PC-3 (cell line): ENCODE measurements around the gene RAB34. TPM values are rescaled to one million over a fixed set of nuclear protein-coding genes. Genes with fewer than 3 reads are reported as not detected.
"Not testable (repeated sequence)": the region's sequence is repeated elsewhere in the genome, so short reads cannot be mapped to it uniquely, and the experiment has no call there.

ENCODE experiments used
- ATAC-seq: fragments of 200-7000 bp; cut with Tn5 transposase; 2 replicates; pipeline ENCODE4 v1.9.1; 2020; ENCODE audit warnings: mild to moderate bottlenecking, moderate library complexity
- BruUV-seq: library from RNA; stranded (reverse); fragments of 400-500 nt; replicated peaks from 2 replicates; lab custom pipeline; 2021; lab: Mats Ljungman, UMichigan
- CTCF ChIA-PET: fragments of 300-600 bp; sonication (Branson Sonifier 250); formaldehyde crosslinking; loops from one replicate; lab custom pipeline; 2022; ENCODE audit warnings: antibody characterized with exemption; lab: Charles Lee
- POLR2A ChIA-PET: fragments of 300-600 bp; sonication (Branson Sonifier 250); formaldehyde crosslinking; loops from one replicate; lab custom pipeline; 2022; ENCODE audit warnings: antibody characterized with exemption; ENCODE audit not compliant: unreplicated experiment; lab: Charles Lee
- DNase-seq: peaks from one replicate; pipeline ENCODE4 v3.0.0-alpha.2; 2015
- H2AFZ ChIP-seq: fragments of 300-600 bp; sonication (generic); 2 replicates; pipeline ENCODE4 v1.6.0; 2016; ENCODE audit warnings: antibody characterized with exemption, low read length
- H3F3A ChIP-seq: fragments of 300-600 bp; sonication (generic); one replicate; pipeline ENCODE4 v1.6.0; 2017; ENCODE audit warnings: antibody characterized with exemption, low read length, control low read depth, mild to moderate bottlenecking; ENCODE audit not compliant: unreplicated experiment
- H3K27ac ChIP-seq: fragments of 300-600 bp; sonication (generic); 2 replicates; pipeline ENCODE4 v1.5.1; 2016; ENCODE audit warnings: mild to moderate bottlenecking, low read length
- H3K27me3 ChIP-seq: fragments of 300-600 bp; sonication (generic); 2 replicates; pipeline ENCODE4 v1.6.1; 2016; ENCODE audit warnings: low read length, mixed read lengths
- H3K36me3 ChIP-seq: fragments of 300-600 bp; sonication (generic); 2 replicates; pipeline ENCODE4 v1.6.1; 2016; ENCODE audit warnings: low read depth, mixed run types, low read length, mixed read lengths
- H3K4me1 ChIP-seq: fragments of 300-600 bp; sonication (generic); 2 replicates; pipeline ENCODE4 v1.5.1; 2016; ENCODE audit warnings: low read length; ENCODE audit not compliant: insufficient read depth
- H3K4me2 ChIP-seq: fragments of 300-600 bp; sonication (generic); 2 replicates; pipeline ENCODE4 v1.6.0; 2016; ENCODE audit warnings: low read length
- H3K4me3 ChIP-seq: fragments of 300-600 bp; sonication (generic); 2 replicates; pipeline ENCODE4 v1.5.1; 2016; ENCODE audit warnings: mild to moderate bottlenecking, low read length, mixed read lengths
- H3K79me2 ChIP-seq: fragments of 300-600 bp; sonication (generic); 2 replicates; pipeline ENCODE4 v1.6.1; 2017; ENCODE audit warnings: low read length, mixed read lengths
- H3K9ac ChIP-seq: fragments of 300-600 bp; sonication (generic); 2 replicates; pipeline ENCODE4 v1.6.0; 2016; ENCODE audit warnings: mild to moderate bottlenecking, low read length
- H3K9me2 ChIP-seq: fragments of 300-600 bp; sonication (generic); replicated peaks from 2 replicates; pipeline ENCODE4 v1.6.1; 2016; ENCODE audit warnings: mixed run types, low read length, mixed read lengths
- H3K9me3 ChIP-seq: fragments of 300-600 bp; sonication (generic); 2 replicates; pipeline ENCODE4 v1.6.1; 2016; ENCODE audit warnings: low read length, mixed read lengths
- H4K20me1 ChIP-seq: fragments of 300-600 bp; sonication (generic); 2 replicates; pipeline ENCODE4 v1.6.1; 2016; ENCODE audit warnings: low read length, mixed read lengths
- CTCF ChIP-seq: fragments of 300-600 bp; sonication (generic); conservative IDR thresholded peaks from 2 replicates; pipeline ENCODE4 v1.5.1; 2017; ENCODE audit warnings: antibody characterized with exemption, low read depth, mild to moderate bottlenecking, low read length
- EZH2 ChIP-seq: fragments of 300-600 bp; sonication (generic); IDR thresholded peaks from one replicate; pipeline ENCODE4 v1.6.1; 2017; ENCODE audit warnings: antibody characterized with exemption, mild to moderate bottlenecking, low read length; ENCODE audit not compliant: unreplicated experiment
- EZH2phosphoT487 ChIP-seq: fragments of 300-600 bp; sonication (generic); IDR thresholded peaks from 2 replicates; pipeline ENCODE4 v1.6.1; 2018; ENCODE audit warnings: mild to moderate bottlenecking, antibody characterized with exemption, low read length, borderline replicate concordance
- intact Hi-C: fragments of 100-400 bp; cut with micrococcal nuclease; formaldehyde crosslinking; loops from 2 replicates; pipeline ENCODE4 v1.9.0; 2023
- total RNA-seq: library from RNA; depleted of rRNA; stranded (reverse); fragments of >200 nt; gene quantifications from 2 replicates; pipeline ENCODE4 v1.2.3, GENCODE V29; 2014

RAB34 gene
- total RNA-seq, 1 experiment from 2014 or later, result 211 TPM

GRCh38 chr17:28722417-28723158 is 4.9 kb upstream of the RAB34 start:
- Histone ChIP-seq H3K4me2 (peak overlapping the region; percentile 96), H3K9me3 (no peaks in the 10 kb centered on the region), H3K4me1 (peaks cover 39% of the 10 kb centered on the region), H4K20me1 (peaks cover 32% of the 10 kb centered on the region), H3K9ac (no peak overlapping the region), H3K4me3 (peak overlapping the region; percentile 93), H2AFZ (no peak overlapping the region), H3K9me2 (no peaks in the 10 kb centered on the region), H3K27ac (no peak overlapping the region), H3K79me2 (peaks cover 38% of the 10 kb centered on the region), H3K36me3 (peaks cover 43% of the 10 kb centered on the region), H3F3A (peaks cover 12% of the 10 kb centered on the region), H3K27me3 (no peaks in the 10 kb centered on the region)
- CTCF ChIA-PET, result no interaction called here
- no TSS peak for BruUV-seq
- intact Hi-C loops, result loop anchor here (10.0 kb wide), 1 partner anchor 182 kb away; the partner anchor contains the start of gene DHRS13
- DNase-seq, result no peak
- ATAC-seq, result no peak
- POLR2A ChIA-PET, result interaction anchor here (0.6 kb wide), 1 partner anchor 182 kb away, joined by 3 read pairs; no protein-coding TSS in a partner anchor
- TF ChIP-seq CTCF, result no peak
- TF ChIP-seq EZH2, result no peak
- TF ChIP-seq EZH2phosphoT487, result no peak

- H4K20me1 ChIP-seq, result peaks cover 32% of the 10 kb centered on the region
- H3K27me3 ChIP-seq, CTCF ChIA-PET, H3K9me2 ChIP-seq, POLR2A ChIA-PET, BruUV-seq, H3K9me3 ChIP-seq, DNase-seq, H2AFZ ChIP-seq, ATAC-seq: not testable (repeated sequence)
- intact Hi-C loops, result loop anchor here (10.0 kb wide), 1 partner anchor 184 kb away; the partner anchor contains the start of gene DHRS13
- H3K4me1 ChIP-seq, result peaks cover 41% of the 10 kb centered on the region
- H3K36me3 ChIP-seq, result peaks cover 43% of the 10 kb centered on the region
- H3K4me3 ChIP-seq, result peak overlapping the region; percentile 93
- peak overlapping the region; percentile 75 for H3K27ac ChIP-seq
- peaks cover 12% of the 10 kb centered on the region for H3F3A ChIP-seq
- peak overlapping the region; percentile 99 for H3K9ac ChIP-seq
- H3K4me2 ChIP-seq, result peak overlapping the region; percentile 96
- H3K79me2 ChIP-seq, result peaks cover 55% of the 10 kb centered on the region
Measured at GRCh38 chr17:28720997-28721329, 3.3 kb upstream of the RAB34 start.

- POLR2A ChIA-PET, result interaction anchor here (1.2 to 1.8 kb wide), 2 partner anchors 9 to 231 kb away, joined by 9 to 12 read pairs; partner anchors contain the start of gene PHF12
- Histone ChIP-seq H3K4me3 (peak overlapping the region; percentile 93), H4K20me1 (peaks cover 32% of the 10 kb centered on the region), H2AFZ (no peak overlapping the region), H3K9ac (peak overlapping the region; percentile 99), H3F3A (peaks cover 12% of the 10 kb centered on the region), H3K27ac (peak overlapping the region; percentile 75), H3K27me3 (no peaks in the 10 kb centered on the region), H3K4me1 (peaks cover 43% of the 10 kb centered on the region), H3K9me3 (no peaks in the 10 kb centered on the region), H3K79me2 (peaks cover 60% of the 10 kb centered on the region), H3K36me3 (peaks cover 43% of the 10 kb centered on the region), H3K9me2 (no peaks in the 10 kb centered on the region), H3K4me2 (peak overlapping the region; percentile 96)
- ATAC-seq (no peak), DNase-seq (no peak)
- CTCF ChIA-PET, result no interaction called here
- TF ChIP-seq EZH2phosphoT487, result no peak
- no peak for TF ChIP-seq EZH2
- no peak for TF ChIP-seq CTCF
- intact Hi-C loops, result loop anchor here (10.0 kb wide), 1 partner anchor 184 kb away; the partner anchor contains the start of gene DHRS13
- TSS peak; percentile 82 for BruUV-seq
Measured at GRCh38 chr17:28720247-28720996, 2.8 kb upstream of the RAB34 start.
